Activated CD4-positive, alpha-beta T cell treated with anti-CD3 and anti-CD28 coated beads for 24 hours (primary cell): Measurements from ENCODE around the gene PLEKHM3.
"Not testable (repeated sequence)": the region's sequence is repeated elsewhere in the genome, so short reads cannot be mapped to it uniquely, and the experiment has no call there.

Experiments used
- DNase-seq, 2 donors: peaks; one replicate each; pipeline ENCODE4 v3.0.0-alpha.2; 2020; ENCODE audit warnings: low read depth in 2 of 2

PLEKHM3 gene

GRCh38 chr2:208036357-208036756 lies 11.0 kb upstream of the PLEKHM3 start:
- no peak for DNase-seq

- no peak for DNase-seq
Observed at GRCh38 chr2:208034503-208035140, 9.3 kb upstream of the PLEKHM3 start.

GRCh38 chr2:208033701-208034502 lies 8.6 kb upstream of the PLEKHM3 start:
- DNase-seq, result no peak

GRCh38 chr2:208031608-208032019 lies 6.3 kb upstream of the PLEKHM3 start:
- DNase-seq, result no peak

- DNase-seq, result peak; percentile 7 to 20
Observed at GRCh38 chr2:208025814-208026184, 472 bp upstream of the PLEKHM3 start.

GRCh38 chr2:208024091-208024490 lies 1.2 kb downstream of the PLEKHM3 start:
- no peak for DNase-seq

- DNase-seq, result no peak
Observed at GRCh38 chr2:208020253-208020652, 5.1 kb downstream of the PLEKHM3 start.

GRCh38 chr2:208018124-208018712 lies 7.1 kb downstream of the PLEKHM3 start:
- DNase-seq, result not testable (repeated sequence)

GRCh38 chr2:208017721-208018120 lies 7.6 kb downstream of the PLEKHM3 start:
- DNase-seq, result no peak

- no peak for DNase-seq
Observed at GRCh38 chr2:208015475-208015874, 9.9 kb downstream of the PLEKHM3 start.

GRCh38 chr2:208013285-208014178 lies 11.8 kb downstream of the PLEKHM3 start:
- DNase-seq, result no peak

- DNase-seq, result no peak
Observed at GRCh38 chr2:208012449-208012848, 12.9 kb downstream of the PLEKHM3 start.

- no peak for DNase-seq
Observed at GRCh38 chr2:208010506-208010905, 14.8 kb downstream of the PLEKHM3 start.

- DNase-seq, result no peak
Observed at GRCh38 chr2:208006833-208007232, 18.5 kb downstream of the PLEKHM3 start.

GRCh38 chr2:208006337-208006736 lies 19.0 kb downstream of the PLEKHM3 start:
- no peak for DNase-seq

GRCh38 chr2:208001924-208002323 lies 23.4 kb downstream of the PLEKHM3 start:
- no peak for DNase-seq

GRCh38 chr2:208000701-208001395 lies 24.5 kb downstream of the PLEKHM3 start:
- no peak for DNase-seq

GRCh38 chr2:207996848-207997247 lies 28.5 kb downstream of the PLEKHM3 start:
- no peak for DNase-seq

- no peak for DNase-seq
Observed at GRCh38 chr2:207995887-207996286, 29.4 kb downstream of the PLEKHM3 start.

GRCh38 chr2:207993151-207993763 lies 32.1 kb downstream of the PLEKHM3 start:
- DNase-seq, result no peak

GRCh38 chr2:207991944-207992343 lies 33.4 kb downstream of the PLEKHM3 start:
- no peak for DNase-seq
